ENCODE data around the gene TMEM109.

TMEM109 gene

DNA sequence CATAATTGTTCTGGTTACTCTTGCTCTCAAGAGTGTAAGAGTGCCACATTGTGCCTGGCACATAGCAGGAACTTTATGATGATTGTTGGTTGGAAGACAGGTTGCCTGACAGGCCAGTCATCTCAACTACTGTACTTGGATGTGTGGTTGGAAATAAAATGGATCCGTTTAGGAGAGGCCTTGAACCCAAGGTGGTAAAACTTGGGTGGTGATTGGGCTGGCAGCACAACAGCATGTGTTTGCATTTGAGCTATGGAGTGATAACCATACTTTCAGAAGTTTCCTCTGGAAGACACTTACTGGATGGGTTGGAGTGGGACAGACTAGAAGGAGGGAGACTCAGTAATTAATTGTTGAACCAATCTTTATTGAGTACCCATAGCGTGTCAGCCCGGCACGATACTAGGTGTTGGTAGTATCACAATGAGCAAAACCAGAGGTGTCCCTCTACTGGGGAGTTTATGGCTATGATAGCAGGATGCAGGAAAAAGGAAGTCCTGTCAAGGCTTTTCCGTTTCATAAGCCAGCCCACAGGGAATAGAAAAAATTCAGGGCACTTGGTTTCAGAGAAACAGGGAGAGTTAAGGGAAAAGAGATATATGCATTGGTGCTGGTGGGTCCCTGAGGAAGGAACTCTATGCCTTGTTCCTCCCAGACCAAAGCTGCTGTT is 3.1 kb upstream of the TMEM109 start:
- H3K4me3 ChIP-seq (replicated peaks; ENCODE audit: low read depth, low read length) = no peak overlapping the region
- TF ChIP-seq, protein P1, sequence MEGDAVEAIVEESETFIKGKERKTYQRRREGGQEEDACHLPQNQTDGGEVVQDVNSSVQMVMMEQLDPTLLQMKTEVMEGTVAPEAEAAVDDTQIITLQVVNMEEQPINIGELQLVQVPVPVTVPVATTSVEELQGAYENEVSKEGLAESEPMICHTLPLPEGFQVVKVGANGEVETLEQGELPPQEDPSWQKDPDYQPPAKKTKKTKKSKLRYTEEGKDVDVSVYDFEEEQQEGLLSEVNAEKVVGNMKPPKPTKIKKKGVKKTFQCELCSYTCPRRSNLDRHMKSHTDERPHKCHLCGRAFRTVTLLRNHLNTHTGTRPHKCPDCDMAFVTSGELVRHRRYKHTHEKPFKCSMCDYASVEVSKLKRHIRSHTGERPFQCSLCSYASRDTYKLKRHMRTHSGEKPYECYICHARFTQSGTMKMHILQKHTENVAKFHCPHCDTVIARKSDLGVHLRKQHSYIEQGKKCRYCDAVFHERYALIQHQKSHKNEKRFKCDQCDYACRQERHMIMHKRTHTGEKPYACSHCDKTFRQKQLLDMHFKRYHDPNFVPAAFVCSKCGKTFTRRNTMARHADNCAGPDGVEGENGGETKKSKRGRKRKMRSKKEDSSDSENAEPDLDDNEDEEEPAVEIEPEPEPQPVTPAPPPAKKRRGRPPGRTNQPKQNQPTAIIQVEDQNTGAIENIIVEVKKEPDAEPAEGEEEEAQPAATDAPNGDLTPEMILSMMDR (IDR thresholded peaks at IDR 0.05; ENCODE audit: insufficient read depth, low read length, poor library complexity, severe bottlenecking) = peak; percentile 21
- DNase-seq (ENCODE audit: extremely low read depth, insufficient read length) = peak; percentile 26
- no peaks in the 10 kb centered on the region for H3K36me3 ChIP-seq (ENCODE audit: control insufficient read depth, insufficient read depth, low read length)
- no peaks in the 10 kb centered on the region for H3K27me3 ChIP-seq (replicated peaks; ENCODE audit: control insufficient read depth, insufficient read depth, low read length)

DNA sequence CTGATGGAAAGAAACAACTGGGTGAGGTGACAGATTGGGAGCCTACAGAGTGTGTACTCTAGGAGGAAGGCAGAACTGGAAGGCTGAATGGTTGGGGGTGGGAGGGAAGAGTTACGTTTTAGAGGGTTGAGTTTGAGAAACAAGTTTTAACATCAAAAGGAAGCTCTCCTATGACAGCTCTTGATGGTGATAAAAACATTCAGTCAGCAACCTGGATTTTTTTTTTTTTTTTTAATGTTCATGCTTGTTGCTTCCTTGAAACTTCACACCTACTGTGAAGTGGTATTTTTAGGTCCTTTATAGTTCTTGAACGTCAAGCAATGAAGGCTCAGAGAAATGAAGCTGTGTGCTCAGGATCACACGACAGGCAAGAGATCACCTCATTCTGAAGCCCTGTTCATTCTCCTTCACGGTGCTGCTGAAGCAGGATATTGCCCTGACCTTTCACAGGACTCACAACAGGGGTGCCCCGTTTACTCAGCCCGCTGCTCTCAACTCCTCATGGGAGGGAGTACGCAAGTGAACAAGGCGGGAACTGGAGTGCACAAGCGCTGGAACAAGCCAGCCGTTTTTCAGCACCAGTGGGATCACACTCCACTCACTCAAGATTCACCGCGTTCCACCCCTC is 1.6 kb upstream of the TMEM109 start:
- DNase-seq (ENCODE audit: extremely low read depth, insufficient read length) = no peak
- no peaks in the 10 kb centered on the region for H3K36me3 ChIP-seq (ENCODE audit: control insufficient read depth, insufficient read depth, low read length)
- H3K4me3 ChIP-seq (replicated peaks; ENCODE audit: low read depth, low read length) = no peak overlapping the region
- no peaks in the 10 kb centered on the region for H3K27me3 ChIP-seq (replicated peaks; ENCODE audit: control insufficient read depth, insufficient read depth, low read length)
- TF ChIP-seq, protein P1 (IDR thresholded peaks at IDR 0.05; ENCODE audit: insufficient read depth, low read length, poor library complexity, severe bottlenecking) = no peak

DNA sequence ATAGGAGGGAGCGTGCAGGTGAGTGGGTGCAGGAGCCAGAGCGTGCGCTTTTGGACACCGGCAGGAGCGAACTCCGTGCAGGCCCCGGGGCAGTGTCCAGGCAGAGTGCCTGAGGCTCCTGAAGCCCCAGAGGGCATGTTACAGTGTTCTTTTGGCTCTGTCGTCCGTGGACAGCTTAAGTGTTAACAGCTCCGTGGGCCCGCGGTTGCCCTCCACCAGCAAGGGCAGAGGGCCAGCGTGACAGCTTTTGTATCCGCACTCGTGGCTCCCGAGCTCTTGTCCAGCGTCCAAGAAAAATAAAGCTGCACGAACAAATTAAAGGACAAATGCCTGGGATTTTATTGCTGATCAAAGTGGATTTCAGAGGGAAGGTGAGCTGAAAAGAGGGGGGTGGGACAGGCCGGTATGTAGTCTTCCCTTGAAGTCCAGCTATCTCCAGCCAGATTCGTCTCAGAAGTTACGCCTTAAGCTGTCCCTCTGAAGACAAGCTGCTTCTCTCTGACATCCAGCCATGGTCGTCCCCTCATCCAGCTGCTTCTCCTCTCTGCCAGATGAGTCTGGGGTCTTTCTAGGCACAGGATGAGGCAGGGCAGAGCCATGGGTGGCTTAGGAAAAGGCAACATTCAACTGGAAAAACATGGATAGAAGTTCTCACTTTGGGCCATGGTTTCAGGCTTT is 968 bp upstream of the TMEM109 start:
- H3K27me3 ChIP-seq (replicated peaks; ENCODE audit: control insufficient read depth, insufficient read depth, low read length) = no peaks in the 10 kb centered on the region
- H3K36me3 ChIP-seq (ENCODE audit: control insufficient read depth, insufficient read depth, low read length) = no peaks in the 10 kb centered on the region
- TF ChIP-seq, protein P1 (IDR thresholded peaks at IDR 0.05; ENCODE audit: insufficient read depth, low read length, poor library complexity, severe bottlenecking) = no peak
- H3K4me3 ChIP-seq (replicated peaks; ENCODE audit: low read depth, low read length) = peak overlapping the region; percentile 76; the same call in 1 of the 2 replicates
- no peak for DNase-seq (ENCODE audit: extremely low read depth, insufficient read length)

DNA sequence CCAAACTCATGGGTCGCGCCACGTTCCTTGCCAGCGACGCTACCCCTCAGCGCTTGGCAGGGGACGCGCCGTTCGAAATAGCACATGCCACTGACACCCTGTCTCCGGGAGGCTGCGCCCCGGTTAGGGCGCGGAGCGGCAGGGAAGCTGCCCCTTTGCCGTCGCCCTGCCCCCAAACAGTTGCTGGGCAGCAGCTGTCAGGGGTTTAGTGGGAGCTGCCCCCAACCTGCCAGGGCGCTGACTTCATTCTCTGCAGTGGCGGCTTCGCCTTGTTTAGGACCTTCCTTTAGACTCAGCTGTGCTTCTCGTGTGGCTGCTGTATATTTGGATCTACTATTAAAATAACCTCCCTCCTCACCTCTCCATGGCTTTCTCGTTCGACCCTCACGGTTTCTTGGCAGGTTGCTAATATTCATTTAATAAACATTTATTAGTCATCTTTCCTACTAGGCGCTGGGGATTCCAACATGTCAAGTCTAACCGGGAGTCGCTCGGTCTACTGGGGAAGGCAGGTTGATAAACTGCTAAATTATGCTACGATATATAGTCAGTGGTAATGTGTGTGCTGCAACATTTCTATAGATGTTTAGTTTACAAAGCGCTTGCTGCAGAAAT is 782 bp downstream of the TMEM109 start:
- TF ChIP-seq, protein P1 (IDR thresholded peaks at IDR 0.05; ENCODE audit: insufficient read depth, low read length, poor library complexity, severe bottlenecking) = no peak
- no peaks in the 10 kb centered on the region for H3K27me3 ChIP-seq (replicated peaks; ENCODE audit: control insufficient read depth, insufficient read depth, low read length)
- peak overlapping the region; percentile 76 for H3K4me3 ChIP-seq (replicated peaks; ENCODE audit: low read depth, low read length)
- peak; percentile 69 for DNase-seq (ENCODE audit: extremely low read depth, insufficient read length)
- H3K36me3 ChIP-seq (ENCODE audit: control insufficient read depth, insufficient read depth, low read length) = peaks cover 2% of the 10 kb centered on the region; the same call in 1 of the 2 replicates

DNA sequence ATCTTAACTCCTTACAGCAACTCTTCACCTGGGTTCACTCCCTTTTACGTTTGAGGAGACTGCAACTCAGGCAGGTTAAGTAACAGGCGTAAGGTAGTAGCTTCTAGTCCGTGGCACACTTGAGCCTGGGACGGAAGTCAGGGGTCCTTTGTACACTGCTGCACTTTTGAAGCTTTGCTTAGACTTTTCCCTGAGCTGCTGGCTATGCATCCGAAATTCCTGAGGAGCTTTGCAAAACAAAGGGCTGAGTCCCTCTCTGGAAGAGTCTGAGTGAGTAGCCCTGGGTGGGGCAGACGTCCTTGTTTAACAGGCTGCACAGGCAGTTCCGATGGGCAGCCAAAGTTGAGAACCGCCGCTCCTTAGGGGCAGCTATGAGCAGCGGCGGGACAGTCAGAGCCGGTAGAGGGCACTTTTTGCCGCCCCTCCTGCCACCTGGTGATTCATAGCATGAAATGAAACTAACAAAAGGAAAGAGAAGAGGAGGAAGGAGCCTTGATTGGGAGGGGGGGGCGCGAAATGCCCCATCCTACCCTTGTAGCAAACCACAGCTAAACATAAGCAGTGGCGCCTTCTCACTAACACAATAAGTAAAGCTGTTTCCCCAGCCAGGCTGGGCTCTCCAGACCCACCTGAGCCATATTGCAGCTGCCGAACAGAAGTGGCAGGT is 1.4 kb downstream of the TMEM109 start:
- H3K36me3 ChIP-seq (ENCODE audit: control insufficient read depth, insufficient read depth, low read length) = peaks cover 8% of the 10 kb centered on the region
- peak; percentile 81 for DNase-seq (ENCODE audit: extremely low read depth, insufficient read length)

More for the DNA sequence above, 1.4 kb downstream of the TMEM109 start:
- TF ChIP-seq, protein P1 (IDR thresholded peaks at IDR 0.05; ENCODE audit: insufficient read depth, low read length, poor library complexity, severe bottlenecking) = peak; percentile 63
- peak overlapping the region; percentile 76 for H3K4me3 ChIP-seq (replicated peaks; ENCODE audit: low read depth, low read length)
- H3K27me3 ChIP-seq (replicated peaks; ENCODE audit: control insufficient read depth, insufficient read depth, low read length) = no peaks in the 10 kb centered on the region
